Mononuclear cell (primary cell): Measurements from ENCODE around the gene MAPK10. TPM values are rescaled to one million over a fixed set of nuclear protein-coding genes. Genes with fewer than 3 reads are reported as not detected.

Experiments used
- H3K27me3 ChIP-seq: 2 replicates; pipeline ENCODE4 v1.6.0; 2011; ENCODE audit warnings: low read length, control low read depth; ENCODE audit not compliant: insufficient read depth
- H3K4me1 ChIP-seq: 2 replicates; pipeline ENCODE4 v1.5.1; 2011; ENCODE audit warnings: mild to moderate bottlenecking, low read length, control low read depth; ENCODE audit not compliant: insufficient read depth
- H3K4me3 ChIP-seq: 2 replicates; pipeline ENCODE4 v1.5.1; 2011; ENCODE audit warnings: mild to moderate bottlenecking, low read length, moderate library complexity
- H3K9me3 ChIP-seq: 2 replicates; pipeline ENCODE4 v1.5.1; 2011; ENCODE audit warnings: low read depth, mild to moderate bottlenecking, control low read depth, low read length
- total RNA-seq: library from RNA; depleted of rRNA; stranded (reverse); fragments of >200 nt; gene quantifications from one replicate; pipeline ENCODE4 v1.2.3, GENCODE V29; 2012

MAPK10 gene
- total RNA-seq, 1 donor: 0.52 TPM

GRCh38 chr4:86152454-86152853, 207.4 kb downstream of the MAPK10 start:
- Histone ChIP-seq H3K4me3 (no peak overlapping the region), H3K4me1 (no peaks in the 10 kb centered on the region), H3K9me3 (no peaks in the 10 kb centered on the region), H3K27me3 (no peaks in the 10 kb centered on the region)

- Histone ChIP-seq H3K9me3 (no peaks in the 10 kb centered on the region), H3K4me1 (no peaks in the 10 kb centered on the region), H3K27me3 (no peaks in the 10 kb centered on the region), H3K4me3 (no peak overlapping the region)
Measured at GRCh38 chr4:86151196-86151595, 208.7 kb downstream of the MAPK10 start.

- Histone ChIP-seq H3K9me3 (no peaks in the 10 kb centered on the region), H3K4me1 (no peaks in the 10 kb centered on the region), H3K27me3 (no peaks in the 10 kb centered on the region), H3K4me3 (no peak overlapping the region)
Measured at GRCh38 chr4:86141161-86141560, 218.7 kb downstream of the MAPK10 start.

DNA sequence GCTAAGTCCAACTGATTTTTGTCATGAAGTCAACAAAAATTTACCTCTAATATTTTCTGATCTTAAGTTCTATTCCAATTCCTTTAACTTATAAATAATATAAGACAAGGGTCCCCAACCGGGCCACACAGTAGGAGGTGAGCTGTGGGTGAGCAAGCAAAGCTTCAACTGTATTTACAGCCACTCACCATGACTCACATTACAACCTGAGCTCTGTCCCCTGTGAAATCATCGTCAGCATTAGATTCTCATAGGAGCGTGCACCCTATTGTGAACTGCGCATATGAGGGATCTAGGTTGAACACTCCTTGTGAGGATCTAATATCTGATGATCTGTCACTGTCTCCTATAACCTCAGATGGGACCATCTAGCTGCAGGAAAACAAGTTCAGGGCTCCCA, 227.4 kb downstream of the MAPK10 start:
- no peaks in the 10 kb centered on the region for H3K27me3 ChIP-seq
- H3K4me1 ChIP-seq: no peaks in the 10 kb centered on the region
- no peak overlapping the region for H3K4me3 ChIP-seq
- no peaks in the 10 kb centered on the region for H3K9me3 ChIP-seq

DNA sequence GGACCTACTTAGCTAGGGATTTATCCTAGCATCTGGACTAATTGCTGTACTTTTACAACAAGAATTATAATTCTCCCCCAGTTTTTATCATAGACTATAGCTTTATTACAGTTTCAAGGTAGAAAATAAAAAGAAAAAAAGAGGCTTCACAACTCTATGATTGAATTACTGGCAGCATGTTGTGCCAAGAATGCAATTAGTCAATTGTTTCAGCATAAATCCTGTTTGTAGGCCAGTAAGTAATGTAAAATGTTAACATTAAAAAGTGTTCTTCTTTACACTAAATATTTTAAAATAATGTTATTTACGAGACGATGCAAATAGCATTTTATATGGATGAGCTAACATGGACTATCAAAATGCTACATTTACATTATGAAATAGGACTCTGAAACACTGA, 228.4 kb downstream of the MAPK10 start:
- no peaks in the 10 kb centered on the region for H3K4me1 ChIP-seq
- H3K9me3 ChIP-seq: no peaks in the 10 kb centered on the region
- no peaks in the 10 kb centered on the region for H3K27me3 ChIP-seq
- H3K4me3 ChIP-seq: no peak overlapping the region

GRCh38 chr4:86130160-86130933, 229.5 kb downstream of the MAPK10 start:
- H3K27me3 ChIP-seq: no peaks in the 10 kb centered on the region
- no peaks in the 10 kb centered on the region for H3K4me1 ChIP-seq
- no peak overlapping the region for H3K4me3 ChIP-seq
- no peaks in the 10 kb centered on the region for H3K9me3 ChIP-seq

DNA sequence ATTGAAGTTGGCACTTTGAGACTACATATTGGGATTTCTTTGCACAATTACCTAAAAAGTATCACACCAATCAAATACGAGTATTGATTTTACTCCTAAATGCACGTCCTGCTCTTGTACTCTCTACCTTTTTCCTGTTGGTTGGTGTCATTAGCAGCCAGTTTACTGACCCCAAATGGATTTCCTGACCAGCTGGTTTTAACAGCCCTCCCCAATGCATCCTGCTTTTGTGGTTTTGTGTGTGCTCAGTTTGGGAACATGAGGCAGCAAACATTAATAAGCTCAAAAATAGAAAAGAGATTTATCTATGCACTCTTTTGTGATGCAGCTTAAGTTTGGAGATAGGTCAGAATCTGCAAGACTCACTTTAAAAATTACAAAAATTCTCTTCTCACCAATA, 230.3 kb downstream of the MAPK10 start:
- H3K27me3 ChIP-seq: no peaks in the 10 kb centered on the region
- no peak overlapping the region for H3K4me3 ChIP-seq
- H3K4me1 ChIP-seq: no peaks in the 10 kb centered on the region
- H3K9me3 ChIP-seq: no peaks in the 10 kb centered on the region

DNA sequence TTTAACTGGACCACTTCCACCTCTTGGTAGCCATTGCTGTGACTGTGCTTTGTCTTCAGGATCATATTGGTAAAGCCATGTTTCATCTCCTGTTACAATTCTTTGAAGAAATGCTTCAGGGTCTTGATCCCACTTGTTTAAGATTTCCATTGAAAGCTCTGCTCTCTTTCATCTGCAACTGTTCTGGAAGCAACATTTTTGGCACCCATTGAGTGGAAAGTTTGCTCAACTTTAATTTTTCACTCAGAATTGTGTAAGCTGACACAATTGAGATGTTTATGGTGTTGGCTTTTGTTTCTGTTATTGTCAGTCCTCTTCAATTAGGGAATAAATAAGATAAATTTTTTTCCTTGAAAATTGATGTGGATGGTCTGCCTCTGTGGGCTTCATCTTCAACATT, 237.4 kb downstream of the MAPK10 start:
- no peaks in the 10 kb centered on the region for H3K9me3 ChIP-seq
- H3K27me3 ChIP-seq: no peaks in the 10 kb centered on the region
- no peaks in the 10 kb centered on the region for H3K4me1 ChIP-seq
- H3K4me3 ChIP-seq: no peak overlapping the region

DNA sequence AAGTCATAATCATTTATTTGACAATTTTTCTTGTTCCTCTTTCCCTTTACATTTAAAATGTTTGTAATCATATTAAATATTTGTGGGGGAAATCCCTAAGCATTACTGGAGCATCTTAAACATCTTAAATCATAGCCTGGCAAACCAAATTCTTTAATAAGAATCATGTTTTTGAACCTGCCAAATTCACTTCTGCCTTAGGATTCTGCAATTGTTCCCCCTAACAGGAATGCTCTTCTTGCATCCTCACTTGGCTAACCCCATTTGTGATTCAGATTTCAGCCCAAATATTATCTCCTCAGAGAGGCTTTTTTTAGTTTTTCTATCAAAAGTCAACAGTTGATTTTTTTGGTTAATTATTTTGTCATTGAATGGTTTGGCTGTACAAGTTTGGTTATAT, 241.1 kb downstream of the MAPK10 start:
- no peak overlapping the region for H3K4me3 ChIP-seq
- H3K27me3 ChIP-seq: no peaks in the 10 kb centered on the region
- no peaks in the 10 kb centered on the region for H3K4me1 ChIP-seq
- H3K9me3 ChIP-seq: no peaks in the 10 kb centered on the region

- no peaks in the 10 kb centered on the region for H3K9me3 ChIP-seq
- H3K4me1 ChIP-seq: no peaks in the 10 kb centered on the region
- no peaks in the 10 kb centered on the region for H3K27me3 ChIP-seq
- no peak overlapping the region for H3K4me3 ChIP-seq
Measured at GRCh38 chr4:86117705-86118302, 242.0 kb downstream of the MAPK10 start.

GRCh38 chr4:86114563-86114962, 245.3 kb downstream of the MAPK10 start:
- H3K4me1 ChIP-seq: no peaks in the 10 kb centered on the region
- H3K9me3 ChIP-seq: no peaks in the 10 kb centered on the region
- H3K4me3 ChIP-seq: no peak overlapping the region
- H3K27me3 ChIP-seq: no peaks in the 10 kb centered on the region

DNA sequence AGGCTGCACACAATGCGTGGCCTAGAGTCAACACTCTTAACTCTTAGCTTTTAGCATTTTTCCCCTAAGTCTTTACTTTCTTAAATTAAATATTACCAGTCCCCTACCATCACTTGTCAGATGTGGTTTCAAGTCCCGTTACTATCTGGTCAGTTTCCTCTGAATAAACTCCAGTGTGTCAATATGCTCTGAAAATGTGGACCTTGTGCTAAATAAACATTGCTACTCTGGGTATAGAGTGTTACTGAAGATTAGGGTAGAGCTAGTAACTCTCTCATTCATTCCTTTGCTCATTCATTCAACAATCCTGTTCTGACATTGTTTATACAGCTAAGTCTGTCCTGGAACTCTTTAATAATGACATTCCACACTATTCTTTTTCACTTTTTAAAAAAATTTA, 251.0 kb downstream of the MAPK10 start:
- no peaks in the 10 kb centered on the region for H3K27me3 ChIP-seq
- H3K4me3 ChIP-seq: no peak overlapping the region
- H3K4me1 ChIP-seq: no peaks in the 10 kb centered on the region
- H3K9me3 ChIP-seq: no peaks in the 10 kb centered on the region

GRCh38 chr4:86108137-86108536, 251.7 kb downstream of the MAPK10 start:
- no peaks in the 10 kb centered on the region for H3K4me1 ChIP-seq
- no peaks in the 10 kb centered on the region for H3K9me3 ChIP-seq
- no peak overlapping the region for H3K4me3 ChIP-seq
- no peaks in the 10 kb centered on the region for H3K27me3 ChIP-seq

DNA sequence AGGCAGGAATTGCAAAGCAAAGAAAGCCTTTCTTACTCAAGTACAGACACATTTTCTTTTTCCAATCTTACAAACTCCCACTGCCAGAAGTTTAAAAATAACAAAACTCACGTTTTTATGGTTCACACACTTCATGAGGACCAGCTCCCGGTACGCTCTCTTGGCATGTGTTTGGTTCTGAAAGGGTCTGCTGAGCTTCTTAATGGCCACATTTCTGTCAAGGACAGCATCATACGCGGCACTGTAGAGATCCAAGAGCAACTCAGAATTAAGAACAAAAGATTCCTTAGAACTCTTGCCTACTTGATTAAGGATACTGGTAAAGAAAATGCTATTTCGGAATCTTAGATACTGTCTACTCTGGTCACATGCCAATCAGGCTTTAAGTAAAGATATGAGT, 252.7 kb downstream of the MAPK10 start:
- no peaks in the 10 kb centered on the region for H3K27me3 ChIP-seq
- no peak overlapping the region for H3K4me3 ChIP-seq
- H3K4me1 ChIP-seq: no peaks in the 10 kb centered on the region
- H3K9me3 ChIP-seq: no peaks in the 10 kb centered on the region

GRCh38 chr4:86106475-86106874, 253.4 kb downstream of the MAPK10 start:
- Histone ChIP-seq H3K9me3 (no peaks in the 10 kb centered on the region), H3K27me3 (no peaks in the 10 kb centered on the region), H3K4me1 (no peaks in the 10 kb centered on the region)

GRCh38 chr4:86101841-86102240, 258.0 kb downstream of the MAPK10 start:
- Histone ChIP-seq H3K27me3 (no peaks in the 10 kb centered on the region), H3K4me3 (no peak overlapping the region), H3K4me1 (no peaks in the 10 kb centered on the region), H3K9me3 (no peaks in the 10 kb centered on the region)

More at GRCh38 chr4:86106475-86106874, 253.4 kb downstream of the MAPK10 start:
- no peak overlapping the region for H3K4me3 ChIP-seq
